ENCODE measurements around the gene LARGE1.

GRCh38 chr22:33456511-33456910, 463.8 kb downstream of the LARGE1 start:
- TF ChIP-seq, protein P1, sequence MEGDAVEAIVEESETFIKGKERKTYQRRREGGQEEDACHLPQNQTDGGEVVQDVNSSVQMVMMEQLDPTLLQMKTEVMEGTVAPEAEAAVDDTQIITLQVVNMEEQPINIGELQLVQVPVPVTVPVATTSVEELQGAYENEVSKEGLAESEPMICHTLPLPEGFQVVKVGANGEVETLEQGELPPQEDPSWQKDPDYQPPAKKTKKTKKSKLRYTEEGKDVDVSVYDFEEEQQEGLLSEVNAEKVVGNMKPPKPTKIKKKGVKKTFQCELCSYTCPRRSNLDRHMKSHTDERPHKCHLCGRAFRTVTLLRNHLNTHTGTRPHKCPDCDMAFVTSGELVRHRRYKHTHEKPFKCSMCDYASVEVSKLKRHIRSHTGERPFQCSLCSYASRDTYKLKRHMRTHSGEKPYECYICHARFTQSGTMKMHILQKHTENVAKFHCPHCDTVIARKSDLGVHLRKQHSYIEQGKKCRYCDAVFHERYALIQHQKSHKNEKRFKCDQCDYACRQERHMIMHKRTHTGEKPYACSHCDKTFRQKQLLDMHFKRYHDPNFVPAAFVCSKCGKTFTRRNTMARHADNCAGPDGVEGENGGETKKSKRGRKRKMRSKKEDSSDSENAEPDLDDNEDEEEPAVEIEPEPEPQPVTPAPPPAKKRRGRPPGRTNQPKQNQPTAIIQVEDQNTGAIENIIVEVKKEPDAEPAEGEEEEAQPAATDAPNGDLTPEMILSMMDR (IDR thresholded peaks at IDR 0.05), result no peak
- TF ChIP-seq POLR2A (IDR thresholded peaks at IDR 0.05), result no peak

All from Peyer's patch (tissue), 4 donors.